CD4-positive, alpha-beta T cell treated with Interleukin-1 beta for 1 hour (primary cell): Measurements from ENCODE around the gene NPEPPS.
A peak's percentile ranks its signal among the peaks of the same experiment; 100 is the strongest.

Experiments
- DNase-seq, 2 donors: peaks; one replicate each; pipeline ENCODE4 v3.0.0-alpha.2; 2020 to 2022

The NPEPPS gene

DNA sequence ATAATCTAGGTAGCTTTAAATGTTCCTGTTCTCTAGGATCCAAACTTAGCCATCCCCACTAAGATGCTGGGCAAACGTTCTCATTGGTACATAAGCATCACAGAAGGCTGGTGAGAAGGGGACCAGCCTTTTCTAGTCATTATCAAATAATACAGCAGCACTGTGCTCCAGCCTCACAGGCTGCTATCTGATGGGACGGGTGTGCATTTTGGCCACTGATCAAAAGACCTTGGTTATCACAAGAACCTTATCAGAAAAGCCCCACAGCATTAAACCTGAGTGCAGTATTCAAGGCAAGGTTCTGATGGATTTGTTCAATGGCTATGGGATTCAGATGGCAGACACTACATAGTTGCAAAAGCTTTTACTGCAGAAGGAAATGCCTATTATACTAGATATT is 99.7 kb downstream of the NPEPPS start:
- DNase-seq: no peak

DNA sequence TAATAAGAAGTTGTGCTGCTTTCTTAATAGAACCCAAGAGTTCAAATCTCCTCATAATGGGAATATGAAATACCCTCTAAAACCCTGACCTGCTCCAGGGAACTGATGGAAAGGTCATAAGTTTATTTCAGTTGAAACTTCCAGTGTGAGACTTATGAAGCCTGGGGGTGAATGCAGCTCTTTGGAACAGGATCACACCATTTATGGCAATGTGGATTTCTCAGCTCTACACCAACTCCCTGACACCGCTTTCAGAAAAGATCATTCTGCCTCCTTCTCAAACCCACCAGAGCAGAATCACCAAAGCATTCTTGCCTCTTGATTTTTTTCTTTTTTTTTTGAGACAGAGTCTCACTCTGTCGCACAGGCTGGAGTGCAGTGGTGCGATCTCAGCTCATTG is 102.1 kb downstream of the NPEPPS start:
- DNase-seq: no peak

DNA sequence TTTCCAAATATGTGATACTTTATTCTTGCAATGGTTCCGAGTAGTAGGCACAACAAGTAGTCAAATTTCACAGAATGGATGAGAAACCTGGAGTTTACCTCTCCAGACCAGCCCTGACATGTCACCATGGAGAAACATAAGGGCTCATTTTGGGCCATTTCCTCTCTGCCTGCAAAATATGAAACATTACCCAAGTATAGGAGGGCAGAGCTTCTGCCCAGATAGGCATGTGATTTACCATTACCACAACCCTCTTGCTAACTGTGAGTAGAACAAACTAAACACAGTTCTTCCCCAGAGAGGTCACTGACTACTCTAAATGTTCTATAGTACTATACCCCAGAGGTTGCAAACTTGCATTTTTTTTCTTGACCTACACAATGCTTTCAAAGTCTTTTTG is 103.1 kb downstream of the NPEPPS start:
- no peak for DNase-seq

DNA sequence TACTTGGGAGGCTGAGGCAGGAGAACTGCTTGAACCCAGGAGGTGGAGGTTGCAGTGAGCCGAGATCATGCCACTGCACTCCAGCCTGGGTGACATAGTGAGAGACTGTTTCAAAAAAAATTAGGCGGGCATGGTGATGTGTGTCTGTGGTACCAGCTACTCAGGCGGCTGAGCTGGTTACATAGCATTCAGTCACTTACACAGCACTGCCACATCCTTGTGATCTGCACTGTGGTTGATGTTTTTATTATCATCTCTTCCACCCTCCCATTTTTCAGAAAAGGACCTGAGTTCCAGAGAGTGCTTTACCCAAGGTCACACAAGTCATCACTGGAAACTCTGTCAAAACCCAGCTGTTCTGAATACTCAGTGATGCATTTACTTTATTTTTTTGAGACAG is 104.0 kb downstream of the NPEPPS start:
- no peak for DNase-seq

DNA sequence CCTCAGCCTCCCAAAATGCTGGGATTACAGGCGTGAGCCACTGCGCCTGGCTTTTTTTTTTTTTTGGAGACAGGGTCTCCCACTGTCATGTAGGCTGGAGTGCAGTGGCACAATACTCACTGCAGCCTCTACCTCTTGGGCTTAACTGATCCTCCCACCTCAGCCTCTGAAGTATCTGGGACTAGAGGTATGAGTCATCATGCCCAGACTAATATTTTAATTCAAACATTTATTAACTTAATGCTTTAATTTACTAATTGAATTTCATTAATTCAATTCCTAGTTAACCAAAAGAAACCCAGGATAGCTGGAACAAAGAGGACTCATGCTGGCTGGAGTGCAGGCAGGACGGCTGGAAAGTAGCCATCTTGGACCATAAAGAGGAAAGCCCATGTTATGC is 104.8 kb downstream of the NPEPPS start:
- DNase-seq: no peak

DNA sequence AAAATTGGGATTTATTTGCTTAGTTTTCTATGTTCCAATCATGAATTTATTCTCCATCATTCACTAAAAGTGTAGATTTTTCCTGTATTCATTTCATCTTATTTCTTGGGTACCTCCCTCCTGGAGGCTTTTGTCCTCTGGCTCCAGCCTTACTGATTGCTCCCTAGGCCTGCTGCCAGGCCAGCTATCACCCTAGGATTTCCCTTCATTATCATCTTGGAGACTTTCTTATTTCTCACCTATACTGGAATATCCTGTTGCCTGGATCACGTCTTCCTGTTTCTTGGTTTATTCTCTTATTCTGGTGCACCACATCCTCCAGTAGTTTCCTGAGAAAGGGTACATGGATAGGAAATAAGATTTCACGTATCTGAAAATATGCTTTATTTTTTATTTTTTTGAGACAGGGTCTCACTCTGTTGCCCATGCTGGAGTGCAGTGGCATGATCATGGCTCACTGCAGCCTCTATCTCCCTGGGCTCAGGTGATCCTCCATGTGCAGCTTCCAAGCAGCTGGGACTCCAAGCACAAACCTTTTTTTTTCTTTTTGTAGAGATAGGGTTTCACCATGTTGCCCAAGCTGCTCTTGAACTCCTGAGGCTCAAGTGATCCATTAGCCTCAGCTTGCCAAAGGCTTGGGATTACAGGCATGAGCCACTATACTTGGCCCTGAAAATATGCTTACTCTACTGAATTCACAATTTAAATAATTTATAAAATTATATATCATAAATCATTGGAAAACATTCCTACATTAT is 105.5 kb downstream of the NPEPPS start:
- DNase-seq: no peak

DNA sequence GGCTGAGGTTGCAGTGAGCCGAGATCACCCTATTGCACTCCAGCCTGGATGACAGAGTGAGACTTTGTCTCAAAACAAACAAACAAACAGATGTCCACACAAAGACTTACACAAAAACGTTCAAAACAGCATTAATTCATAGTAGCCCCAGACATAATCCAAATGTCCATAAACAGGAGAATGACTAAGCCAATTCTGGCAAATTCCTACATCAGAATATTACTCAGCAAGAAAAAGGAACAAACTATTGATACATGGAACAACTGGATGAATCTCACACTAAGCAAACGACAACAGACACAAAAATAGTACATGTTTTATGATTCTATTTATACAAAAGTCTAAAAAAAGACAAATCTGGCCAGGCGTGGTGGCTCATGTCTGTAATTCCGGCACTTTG is 108.0 kb downstream of the NPEPPS start:
- DNase-seq: no peak

DNA sequence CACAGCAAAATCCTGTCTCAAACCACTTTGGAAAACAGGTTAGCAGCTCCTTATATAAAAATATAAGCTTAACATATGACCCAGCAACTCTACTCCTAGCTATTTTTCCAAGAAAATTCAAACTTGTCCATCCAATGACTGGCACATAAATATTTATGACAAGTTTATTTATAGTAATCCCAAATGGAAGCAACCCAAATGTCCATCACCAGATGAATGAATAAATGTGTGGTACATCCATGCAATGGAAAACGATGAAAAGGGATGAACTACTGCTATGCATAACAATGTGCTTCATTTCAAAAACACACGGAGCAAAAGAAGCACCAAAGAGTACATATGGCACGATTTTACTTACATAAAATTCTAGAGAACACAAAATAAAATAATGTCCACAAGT is 109.2 kb downstream of the NPEPPS start:
- no peak for DNase-seq

DNA sequence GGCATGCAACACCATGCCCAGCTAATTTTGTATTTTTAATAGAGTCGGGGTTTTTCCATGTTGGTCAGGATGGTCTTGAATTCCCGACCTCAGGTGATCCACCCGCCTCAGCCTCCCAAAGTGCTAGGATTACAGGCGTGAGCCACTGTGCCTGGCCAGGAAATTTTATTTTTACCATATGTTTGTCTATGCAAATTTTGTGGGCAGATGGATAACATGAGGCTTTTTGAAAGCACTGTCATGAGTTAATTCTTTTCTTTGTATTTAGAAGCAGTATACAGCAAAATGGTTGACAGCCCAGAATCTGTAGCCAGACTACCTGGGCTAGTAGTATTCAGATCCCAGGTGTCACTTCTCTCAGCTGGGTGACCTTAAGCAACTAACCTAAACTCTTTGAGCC is 110.3 kb downstream of the NPEPPS start:
- DNase-seq: no peak

DNA sequence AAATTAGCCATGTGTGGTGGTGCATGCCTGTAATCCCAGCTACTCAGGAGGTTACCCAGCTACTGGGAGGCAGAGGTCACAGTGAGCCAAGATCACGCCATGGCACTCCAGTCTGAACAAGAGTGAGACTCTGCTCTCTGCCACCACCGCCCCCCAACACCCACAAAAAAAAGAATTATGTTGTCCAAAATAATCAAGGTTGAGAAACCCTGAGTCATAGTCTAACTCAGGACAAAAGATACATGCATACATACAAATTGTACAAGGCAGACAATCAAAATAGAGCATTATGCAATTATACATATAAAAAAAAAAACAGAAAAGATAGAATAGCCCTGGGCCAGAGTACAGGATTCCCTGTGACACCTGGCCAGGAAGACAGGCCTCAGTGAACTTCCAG is 112.2 kb downstream of the NPEPPS start:
- DNase-seq: no peak

DNA sequence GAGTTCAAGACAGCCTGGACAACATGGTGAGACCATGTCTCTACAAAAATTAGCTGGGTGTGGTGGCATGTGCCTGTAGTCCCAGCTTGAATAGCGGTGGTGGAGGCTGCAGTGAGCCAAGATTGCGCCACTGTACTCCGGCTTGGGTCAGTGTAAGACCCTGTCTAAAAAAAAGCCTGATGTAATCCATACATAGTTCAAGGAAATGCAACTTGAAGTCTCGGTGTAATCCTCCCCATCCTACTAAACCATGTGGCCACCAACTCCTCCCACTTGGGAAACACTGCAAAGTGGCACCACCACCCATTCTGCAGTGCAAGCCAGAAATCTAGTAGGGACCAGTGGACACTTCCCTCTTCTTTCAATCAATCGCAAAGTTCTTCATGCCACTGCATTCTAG is 113.4 kb downstream of the NPEPPS start:
- no peak for DNase-seq

DNA sequence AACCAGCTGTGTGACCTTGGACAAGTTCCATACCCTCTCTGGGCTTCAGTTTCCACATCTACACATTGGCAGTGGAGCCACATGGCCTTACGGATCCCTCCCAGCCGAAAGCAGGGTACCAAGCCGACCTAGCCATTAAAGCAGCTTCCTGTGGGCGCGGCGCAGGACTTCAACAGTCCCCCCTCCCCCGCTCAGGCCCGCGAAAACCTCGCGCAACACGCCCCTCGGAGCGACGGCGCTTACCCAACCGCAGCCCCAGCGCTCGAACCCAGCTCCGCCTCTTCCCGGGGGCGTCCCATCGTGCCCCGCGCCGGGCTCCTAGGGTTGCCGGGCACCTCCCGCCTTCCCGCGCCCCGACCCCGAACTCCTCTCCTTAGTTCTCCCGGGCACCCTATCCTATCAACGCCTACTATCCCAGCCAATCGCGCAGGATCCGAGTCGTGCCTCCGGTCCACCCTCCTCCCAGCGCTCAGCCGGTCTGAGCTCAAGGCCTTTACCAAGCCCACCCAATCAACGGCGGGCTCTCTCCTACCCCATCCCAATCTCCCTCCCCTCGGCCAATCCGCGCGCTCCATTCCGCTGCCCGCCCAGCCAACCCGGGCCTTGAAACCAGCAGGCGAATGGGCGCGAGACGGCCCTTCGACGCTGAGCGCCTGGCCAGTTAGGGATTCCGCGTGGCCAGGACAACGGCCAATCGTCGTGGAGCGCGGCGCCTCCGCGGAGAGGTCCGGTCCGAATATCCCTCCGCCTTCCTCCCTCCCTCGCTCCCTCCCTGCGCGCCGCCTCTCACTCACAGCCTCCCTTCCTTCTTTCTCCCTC is 118.5 kb downstream of the NPEPPS start, which contains the start of gene KPNB1:
Gene KPNB1, plus strand, starts transcription at position 767 of the 819 bp plus-strand sequence. CDS start 326 bp downstream, outside the sequence.
- peak; percentile 99 for DNase-seq

DNA sequence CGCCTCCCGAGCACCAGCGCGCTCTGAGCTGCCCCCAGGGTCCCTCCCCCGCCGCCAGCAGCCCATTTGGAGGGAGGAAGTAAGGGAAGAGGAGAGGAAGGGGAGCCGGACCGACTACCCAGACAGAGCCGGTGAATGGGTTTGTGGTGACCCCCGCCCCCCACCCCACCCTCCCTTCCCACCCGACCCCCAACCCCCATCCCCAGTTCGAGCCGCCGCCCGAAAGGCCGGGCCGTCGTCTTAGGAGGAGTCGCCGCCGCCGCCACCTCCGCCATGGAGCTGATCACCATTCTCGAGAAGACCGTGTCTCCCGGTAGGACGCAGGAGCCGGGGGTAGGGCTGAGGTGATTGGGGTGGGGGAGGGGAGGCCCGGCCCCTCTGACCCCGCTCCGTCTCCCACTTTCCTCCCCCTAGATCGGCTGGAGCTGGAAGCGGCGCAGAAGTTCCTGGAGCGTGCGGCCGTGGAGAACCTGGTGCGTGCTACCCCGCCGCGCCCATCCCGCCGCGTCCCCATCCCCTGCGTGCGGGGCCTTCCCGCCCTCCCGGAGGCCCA is 119.1 kb downstream of the NPEPPS start:
- peak; percentile 53 to 57 for DNase-seq

DNA sequence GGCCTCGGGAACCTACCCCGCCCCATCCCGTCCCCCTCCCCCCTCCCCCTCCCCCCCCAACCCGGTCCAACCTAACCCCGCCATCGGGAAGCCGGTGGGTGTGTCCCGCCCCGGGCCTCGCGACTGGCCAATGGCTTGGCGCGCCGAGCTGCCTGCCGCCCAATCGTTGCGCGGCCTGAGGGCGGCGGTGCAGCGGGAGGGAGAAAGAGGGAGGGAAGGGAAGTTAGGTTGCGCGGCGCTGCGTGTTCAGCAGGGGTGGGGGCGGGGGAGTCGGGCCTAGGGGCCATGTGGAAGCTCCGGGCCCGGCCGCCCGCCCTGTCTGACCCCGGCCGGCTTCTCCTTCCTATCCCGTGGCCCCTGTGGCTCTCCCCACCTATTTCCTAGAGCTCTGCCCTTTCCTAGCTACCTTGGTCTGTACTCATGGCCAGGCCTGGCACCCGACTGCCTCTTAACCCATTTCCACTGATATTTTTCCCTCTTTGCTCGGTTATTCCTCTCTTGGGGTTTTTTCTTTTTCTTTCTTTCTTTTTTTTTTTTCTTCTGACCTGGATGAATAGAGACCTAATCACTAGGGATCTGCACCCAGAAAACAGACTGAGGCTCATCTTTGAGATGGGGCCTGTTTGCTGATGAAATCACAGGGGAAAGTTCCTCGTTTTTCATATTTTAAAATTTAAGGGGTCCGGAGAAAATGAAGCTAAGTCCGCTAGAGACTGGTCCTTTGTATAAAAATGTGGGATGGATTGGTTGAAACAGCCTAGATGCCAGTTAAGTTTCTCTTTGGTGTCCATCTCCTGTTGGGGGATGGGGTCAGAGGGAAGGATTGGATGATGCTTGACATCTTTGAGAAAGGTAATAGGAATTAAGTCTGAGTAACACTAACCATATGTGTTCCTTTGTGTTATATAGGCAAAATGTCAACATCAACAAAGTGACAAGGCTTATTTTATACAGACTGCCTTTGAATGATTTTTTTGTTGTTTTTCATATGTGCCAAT is 119.9 kb downstream of the NPEPPS start:
- peak; percentile 94 to 95 for DNase-seq

DNA sequence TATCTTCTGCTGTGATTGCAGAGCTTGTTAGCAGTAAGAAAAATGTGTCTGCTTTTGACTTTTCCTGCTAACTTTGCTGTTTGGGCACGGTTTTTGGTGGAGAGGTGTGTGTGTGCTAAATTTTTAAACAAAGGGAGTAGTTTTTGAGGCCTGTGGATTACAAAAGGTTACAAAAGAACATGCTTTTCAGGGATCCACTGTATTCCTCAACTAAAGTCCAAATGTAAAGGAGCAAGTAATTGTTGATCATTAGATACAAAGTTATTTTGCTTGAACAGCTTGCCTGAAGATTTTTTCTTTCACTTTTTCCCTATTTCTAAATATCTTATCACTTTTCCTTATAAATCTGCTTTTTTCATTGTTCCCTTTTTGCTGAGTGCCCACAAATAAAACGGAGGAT is 120.8 kb downstream of the NPEPPS start:
- DNase-seq: no peak

DNA sequence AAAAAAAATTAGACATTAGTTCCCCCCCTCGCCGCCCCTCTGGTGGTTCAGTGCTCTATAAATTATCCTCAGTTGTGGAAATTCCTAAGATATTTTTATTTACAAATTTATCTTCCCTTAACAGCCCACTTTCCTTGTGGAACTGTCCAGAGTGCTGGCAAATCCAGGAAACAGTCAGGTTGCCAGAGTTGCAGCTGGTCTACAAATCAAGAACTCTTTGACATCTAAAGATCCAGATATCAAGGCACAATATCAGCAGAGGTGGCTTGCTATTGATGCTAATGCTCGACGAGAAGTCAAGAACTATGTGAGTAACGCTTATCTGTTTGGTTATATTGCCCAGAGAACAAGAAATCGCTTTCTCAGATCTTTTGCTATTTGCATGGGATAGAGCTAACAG is 121.7 kb downstream of the NPEPPS start:
- DNase-seq: no peak

DNA sequence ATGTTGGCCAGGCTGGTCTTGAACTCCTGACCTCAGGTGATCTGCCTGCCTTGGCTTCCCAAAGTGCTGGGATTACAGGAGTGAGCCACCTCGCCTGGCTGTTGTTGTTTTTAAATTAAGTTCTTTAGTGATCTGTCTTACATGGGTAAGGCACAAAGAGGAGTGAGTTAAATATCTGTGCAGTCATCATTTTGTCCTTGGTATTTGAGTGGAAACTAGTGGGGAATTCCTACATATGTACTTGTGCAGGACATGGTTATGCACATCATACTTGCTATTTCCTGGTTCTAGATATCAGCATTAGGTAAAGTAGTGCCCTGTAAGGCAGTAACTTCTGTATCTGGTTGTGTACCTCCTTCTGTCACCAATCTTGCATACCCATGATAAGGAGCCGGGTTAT is 122.5 kb downstream of the NPEPPS start:
- no peak for DNase-seq

DNA sequence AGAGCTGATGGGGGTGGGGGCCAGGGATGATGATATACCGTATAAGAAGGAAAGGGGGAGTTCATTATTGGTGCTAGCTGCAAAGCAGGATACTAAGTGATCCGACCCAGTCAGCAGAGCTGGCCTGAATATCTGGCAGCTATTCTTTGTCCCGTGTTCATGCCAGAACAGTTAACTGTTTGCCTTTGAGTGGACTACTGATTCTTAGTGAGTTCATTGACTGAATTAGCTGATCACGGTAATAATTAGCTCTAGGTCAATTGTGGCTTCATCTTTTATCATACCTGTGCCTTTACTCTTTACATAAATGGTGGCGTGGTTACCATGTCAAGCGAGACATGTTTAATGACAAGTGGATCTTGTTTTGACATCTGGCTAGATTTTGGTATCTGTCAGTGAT is 124.1 kb downstream of the NPEPPS start:
- no peak for DNase-seq

DNA sequence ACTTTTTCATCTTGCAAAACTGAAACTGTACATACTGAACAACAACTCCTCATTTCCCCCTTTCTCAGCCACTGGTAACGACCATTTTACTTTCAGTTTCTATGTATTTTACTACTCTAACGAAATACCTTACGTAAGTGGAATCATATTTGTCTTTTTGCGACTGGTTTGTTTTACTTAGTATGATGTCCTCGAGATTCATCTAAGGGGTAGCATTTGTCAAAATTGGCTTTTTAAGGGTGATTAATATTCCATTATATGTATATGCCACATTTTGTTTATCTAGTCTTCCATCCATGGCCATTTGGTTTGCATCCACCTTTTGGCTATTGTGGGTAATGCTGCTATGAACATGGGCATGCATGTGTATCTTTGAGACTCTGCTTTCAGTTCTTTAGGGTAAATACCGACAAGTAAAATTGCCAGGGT is 129.2 kb downstream of the NPEPPS start:
- DNase-seq: peak in 1 of 2 donors; percentile 57

DNA sequence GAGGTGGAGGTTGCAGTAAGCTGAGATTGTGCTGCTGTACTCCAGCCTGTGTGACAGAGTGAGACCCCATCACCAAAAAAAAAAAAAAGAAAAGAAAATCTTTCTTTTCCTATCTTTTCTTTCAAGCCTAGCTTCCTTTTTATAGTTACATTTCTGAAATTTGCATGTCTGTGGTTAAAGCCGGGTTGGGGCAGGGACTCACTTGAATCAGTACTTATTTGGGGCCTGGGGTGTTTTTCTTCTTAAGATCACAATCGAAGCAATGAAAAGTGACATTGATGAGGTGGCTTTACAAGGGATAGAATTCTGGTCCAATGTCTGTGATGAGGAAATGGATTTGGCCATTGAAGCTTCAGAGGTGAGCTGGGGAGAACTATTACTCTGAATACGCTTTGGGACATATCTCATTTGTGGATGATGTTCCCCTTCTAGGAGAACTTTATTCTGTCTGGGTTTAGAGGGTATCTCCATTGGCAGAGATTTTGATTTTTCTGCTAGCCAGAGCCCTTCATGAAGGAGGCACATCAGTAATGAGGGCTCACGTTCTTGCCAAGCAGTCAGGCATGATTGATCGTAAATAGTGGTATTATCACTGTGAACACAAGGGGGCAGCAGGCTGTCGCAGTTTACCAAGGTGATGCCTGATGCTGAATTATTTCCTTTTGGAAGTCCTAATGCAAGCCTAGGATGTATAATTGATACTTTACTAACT is 133.2 kb downstream of the NPEPPS start:
- peak; percentile 59 to 80 for DNase-seq

DNA sequence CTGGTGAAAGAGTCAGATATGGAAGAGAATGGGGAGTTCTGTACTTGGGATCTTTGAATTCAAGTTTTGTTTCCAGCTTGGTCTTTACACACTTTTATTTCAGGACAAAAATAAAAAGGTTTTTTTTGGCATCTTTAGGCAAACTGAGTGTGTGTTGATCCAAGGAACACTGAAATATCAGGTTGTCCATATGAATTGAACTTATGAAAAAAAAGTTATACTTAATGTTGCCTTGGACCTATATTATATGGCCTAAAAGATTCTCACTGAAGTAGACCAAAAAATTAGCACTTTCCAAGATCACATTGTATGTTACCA is 133.7 kb downstream of the NPEPPS start:
- no peak for DNase-seq

DNA sequence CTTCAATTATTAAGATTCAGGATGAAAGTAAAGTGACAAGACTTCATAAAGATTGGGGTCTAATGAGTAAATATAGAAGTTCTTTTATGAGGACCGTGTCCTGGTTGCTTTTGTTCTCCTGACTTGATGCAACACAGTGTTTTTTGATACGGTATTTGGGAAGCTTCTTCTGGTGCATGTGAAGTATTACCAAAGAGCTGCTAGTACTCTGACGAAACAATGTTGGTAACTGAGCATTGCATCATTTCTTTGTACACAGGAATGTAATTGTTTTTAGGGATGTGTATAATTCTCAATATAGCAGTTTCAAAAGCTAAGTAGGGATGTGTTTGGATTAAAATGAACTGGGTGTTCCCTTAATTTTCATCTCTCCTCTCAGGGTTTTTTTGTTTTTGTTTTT is 134.7 kb downstream of the NPEPPS start:
- DNase-seq: no peak
